ENCODE data around the gene SETBP1. TPM values are rescaled to one million over a fixed set of nuclear protein-coding genes. Genes with fewer than 3 reads are reported as not detected.

Gene SETBP1
- total and polyA plus RNA-seq, 2 of the 13 experiments (the other 11 are each of a cell fraction or from before 2014, with no cell fraction given) = 0.18 to 0.65 TPM

GRCh38 chr18:44857744-44858491, 177.2 kb downstream of the SETBP1 start:
- H3K4me1 ChIP-seq (ENCODE audit: insufficient read depth, low read length) = no peaks in the 10 kb centered on the region
- DNase-seq (ENCODE audit: low spot score) (no peak), ATAC-seq (no peak), FAIRE-seq (no peak)
- H2AFZ ChIP-seq (ENCODE audit: low read length) = no peak overlapping the region
- H3K27me3 ChIP-seq (ENCODE audit: control insufficient read depth in 1 of 2, insufficient read depth in 2 of 2, low read length in 2 of 2) = no peaks in the 10 kb centered on the region
- in situ Hi-C loops (cut with HindIII; ENCODE audit: extremely low pct_ligation_motif_present, low pct_unique_long_range_greater_than_20kb) (no loop called here), intact Hi-C loops (cut with micrococcal nuclease; ENCODE audit: unreplicated experiment) (no loop called here)
- 42% methylated on average over 5 of the region's 5 CpGs for WGBS (ENCODE audit: low lambda C conversion rate)
- no peak overlapping the region for H3K4me3 ChIP-seq (replicated peaks in 1 of 3; ENCODE audit: insufficient read depth in 1 of 3, low read depth in 2 of 3, low read length in 3 of 3)
- H3K9me3 ChIP-seq (ENCODE audit: low read length) = no peaks in the 10 kb centered on the region
- no peaks in the 10 kb centered on the region for H3K36me3 ChIP-seq (replicated peaks in 1 of 2; ENCODE audit: control insufficient read depth in 1 of 2, insufficient read depth in 2 of 2, low read length in 2 of 2)
- H3K27ac ChIP-seq (ENCODE audit: extremely low read length, insufficient read depth, low read length) = no peak overlapping the region
- H3K79me2 ChIP-seq (ENCODE audit: insufficient read depth, low read length) = no peaks in the 10 kb centered on the region
- no peak for TF ChIP-seq NFYB (CRISPR knock-in tag; IDR thresholded peaks at IDR 0.05)
- no peak for TF ChIP-seq CBFB (CRISPR knock-in tag; IDR thresholded peaks at IDR 0.05)
- no peak for TF ChIP-seq SMYD3 (CRISPR knock-in tag; IDR thresholded peaks at IDR 0.05)
- no peak for TF ChIP-seq PCBP2 (optimal IDR thresholded peaks at IDR 0.05; ENCODE audit: low read depth, low read length, poor library complexity, severe bottlenecking)
- TF ChIP-seq ZNF782 (CRISPR knock-in tag; IDR thresholded peaks at IDR 0.05; ENCODE audit: borderline replicate concordance) = no peak
- POLR2A ChIA-PET = no interaction called here
- no peak overlapping the region for H3K4me2 ChIP-seq (ENCODE audit: low read depth, low read length)
- CTCF ChIA-PET (ENCODE audit: low intra/inter-chr PET ratio, low total read pairs) = no interaction called here
- BruUV-seq (replicated peaks) = no TSS peak
- no peak overlapping the region for H3K9ac ChIP-seq (ENCODE audit: insufficient read depth, low read depth, low read length)
- no peaks in the 10 kb centered on the region for H4K20me1 ChIP-seq (ENCODE audit: insufficient read depth, low read length)

DNA sequence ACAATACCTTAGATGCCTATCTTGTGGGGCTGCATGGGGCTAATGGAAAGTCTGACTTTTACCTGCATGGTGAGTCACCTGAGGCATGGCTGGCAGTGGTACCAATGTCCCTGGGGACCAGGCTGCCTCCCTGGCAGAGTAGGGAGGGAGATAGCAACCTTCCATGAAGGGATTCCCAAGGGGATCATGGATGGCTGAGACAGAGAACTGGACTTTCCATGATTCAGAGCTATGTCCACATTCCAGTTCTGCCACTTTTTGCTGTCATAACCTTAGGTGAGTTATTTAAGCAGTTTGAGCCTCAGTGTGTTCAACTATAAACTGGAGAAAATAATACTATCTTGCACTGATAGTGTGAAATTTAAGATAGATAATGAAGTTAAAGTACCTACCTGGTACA, 178.6 kb downstream of the SETBP1 start:
- Histone ChIP-seq H3K4me3 (replicated peaks in 1 of 3; ENCODE audit: insufficient read depth in 1 of 3, low read depth in 2 of 3, low read length in 3 of 3) (no peak overlapping the region), H3K36me3 (replicated peaks in 1 of 2; ENCODE audit: control insufficient read depth in 1 of 2, insufficient read depth in 2 of 2, low read length in 2 of 2) (no peaks in the 10 kb centered on the region), H3K27me3 (ENCODE audit: control insufficient read depth in 1 of 2, insufficient read depth in 2 of 2, low read length in 2 of 2) (no peaks in the 10 kb centered on the region), H3K4me2 (ENCODE audit: low read depth, low read length) (no peak overlapping the region), H3K9me3 (ENCODE audit: low read length) (no peaks in the 10 kb centered on the region), H2AFZ (ENCODE audit: low read length) (no peak overlapping the region), H3K79me2 (ENCODE audit: insufficient read depth, low read length) (no peaks in the 10 kb centered on the region), H3K4me1 (ENCODE audit: insufficient read depth, low read length) (no peaks in the 10 kb centered on the region), H4K20me1 (ENCODE audit: insufficient read depth, low read length) (no peaks in the 10 kb centered on the region), H3K27ac (ENCODE audit: extremely low read length, insufficient read depth, low read length) (no peak overlapping the region), H3K9ac (ENCODE audit: insufficient read depth, low read depth, low read length) (no peak overlapping the region)
- FAIRE-seq (no peak), ATAC-seq (no peak), DNase-seq (ENCODE audit: low spot score) (no peak)
- BruUV-seq (replicated peaks) = no TSS peak
- in situ Hi-C loops (cut with HindIII; ENCODE audit: extremely low pct_ligation_motif_present, low pct_unique_long_range_greater_than_20kb) = no loop called here
- POLR2A ChIA-PET = no interaction called here
- CTCF ChIA-PET (ENCODE audit: low intra/inter-chr PET ratio, low total read pairs) = no interaction called here
- intact Hi-C loops (cut with micrococcal nuclease; ENCODE audit: unreplicated experiment) = no loop called here
- TF ChIP-seq RARA (CRISPR knock-in tag; IDR thresholded peaks at IDR 0.05) (no peak), ZNF781 (CRISPR knock-in tag; IDR thresholded peaks at IDR 0.05; ENCODE audit: borderline replicate concordance, not compliant biosample characterization) (no peak), YEATS4 (CRISPR knock-in tag; IDR thresholded peaks at IDR 0.05; ENCODE audit: borderline replicate concordance) (no peak), SMAD1 (CRISPR knock-in tag; IDR thresholded peaks at IDR 0.05; ENCODE audit: borderline replicate concordance, low read depth) (no peak)
